ENCODE measurements around the gene MPP1.

- TF ChIP-seq REST (tag by site-specific recombination; IDR thresholded peaks at IDR 0.05): no peak
- TF ChIP-seq CTCF (tag by site-specific recombination; IDR thresholded peaks at IDR 0.05): no peak
Measured at GRCh38 chrX:154799556-154800348, 5.5 kb downstream of the MPP1 start.
